HG02981 (cell line): Measurements from ENCODE around the gene CEND1.
A peak's percentile ranks its signal among the peaks of the same experiment; 100 is the strongest.

Source experiments
- ATAC-seq: cut with Tn5 transposase; IDR thresholded peaks from one replicate; pipeline ENCODE4 v1.9.1; 2021; ENCODE audit warnings: mild to moderate bottlenecking, moderate library complexity; ENCODE audit not compliant: unreplicated experiment

Gene CEND1

DNA sequence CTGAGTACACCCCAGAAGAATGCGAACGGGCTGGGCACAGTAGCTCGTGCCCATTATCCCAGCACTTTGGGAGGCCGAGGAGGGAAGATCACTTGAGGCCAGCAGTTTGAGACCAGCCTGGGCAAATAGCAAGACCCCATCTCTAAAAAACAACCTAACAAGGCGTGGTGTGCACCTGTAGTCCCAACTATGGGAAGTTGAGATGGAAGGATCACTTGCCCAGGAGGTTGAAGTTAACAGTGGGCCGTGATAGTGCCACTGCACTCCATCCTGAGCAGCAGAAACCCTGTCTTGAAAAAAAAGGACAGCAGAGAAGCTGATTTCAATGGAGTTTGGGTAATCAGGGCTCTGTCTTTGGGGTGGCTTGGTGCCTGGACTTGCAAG is 23.2 kb upstream of the CEND1 start:
- no peak for ATAC-seq

DNA sequence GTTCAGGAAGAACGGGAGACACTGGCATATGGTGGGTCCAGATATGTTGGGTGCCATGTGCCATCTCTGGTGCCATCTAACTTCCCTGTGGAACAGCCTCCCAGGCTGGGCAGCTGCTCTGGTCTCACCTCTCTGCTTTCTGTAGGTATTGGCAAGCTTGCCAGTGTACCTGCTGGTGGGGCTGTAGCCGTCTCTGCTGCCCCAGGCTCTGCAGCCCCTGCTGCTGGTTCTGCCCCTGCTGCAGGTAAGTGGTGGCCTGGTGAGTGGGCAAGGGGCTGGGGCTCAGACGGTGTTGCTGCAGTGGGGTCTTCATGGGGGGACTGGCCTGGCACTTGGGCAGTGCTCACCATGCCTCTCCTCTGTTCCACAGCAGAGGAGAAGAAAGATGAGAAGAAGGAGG is 22.5 kb upstream of the CEND1 start:
- ATAC-seq, result no peak

DNA sequence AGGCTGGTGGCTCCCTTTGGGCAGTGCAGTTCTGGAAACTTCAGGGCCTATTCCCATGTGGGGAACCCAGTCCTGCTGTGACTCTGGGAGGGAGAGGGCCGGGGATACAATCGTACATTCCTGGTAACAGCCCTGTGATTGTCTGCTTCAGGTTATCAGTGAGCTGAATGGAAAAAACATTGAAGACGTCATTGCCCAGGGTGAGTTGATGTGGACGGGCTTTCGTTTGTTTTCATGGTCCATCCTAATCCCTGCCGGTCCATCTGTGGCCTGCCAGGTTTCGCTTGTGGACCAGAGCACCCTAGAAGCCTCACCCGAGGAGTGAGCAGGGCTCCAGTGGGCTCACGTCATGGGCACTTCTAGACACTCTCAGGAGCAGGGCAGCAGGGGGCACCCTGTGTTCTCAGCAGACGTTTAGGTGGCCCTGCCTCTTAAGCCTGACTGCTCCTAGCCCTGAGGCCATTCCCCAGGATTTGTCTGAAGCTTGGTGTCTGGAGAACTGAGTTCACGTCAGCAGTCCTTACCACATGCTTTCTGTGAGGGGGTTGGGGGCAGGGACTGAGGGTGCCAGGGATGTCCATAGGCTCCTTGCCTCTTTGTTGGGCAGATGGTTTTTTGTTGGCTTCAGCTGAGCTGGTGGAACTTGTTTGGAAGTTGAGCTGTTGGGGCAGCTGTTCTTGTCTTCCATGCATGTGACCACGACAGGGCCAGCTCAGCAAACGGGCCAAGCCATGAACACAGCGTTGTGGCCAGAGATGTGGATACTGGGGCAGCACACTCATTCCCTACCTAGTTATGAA is 21.8 kb upstream of the CEND1 start:
- no peak for ATAC-seq

DNA sequence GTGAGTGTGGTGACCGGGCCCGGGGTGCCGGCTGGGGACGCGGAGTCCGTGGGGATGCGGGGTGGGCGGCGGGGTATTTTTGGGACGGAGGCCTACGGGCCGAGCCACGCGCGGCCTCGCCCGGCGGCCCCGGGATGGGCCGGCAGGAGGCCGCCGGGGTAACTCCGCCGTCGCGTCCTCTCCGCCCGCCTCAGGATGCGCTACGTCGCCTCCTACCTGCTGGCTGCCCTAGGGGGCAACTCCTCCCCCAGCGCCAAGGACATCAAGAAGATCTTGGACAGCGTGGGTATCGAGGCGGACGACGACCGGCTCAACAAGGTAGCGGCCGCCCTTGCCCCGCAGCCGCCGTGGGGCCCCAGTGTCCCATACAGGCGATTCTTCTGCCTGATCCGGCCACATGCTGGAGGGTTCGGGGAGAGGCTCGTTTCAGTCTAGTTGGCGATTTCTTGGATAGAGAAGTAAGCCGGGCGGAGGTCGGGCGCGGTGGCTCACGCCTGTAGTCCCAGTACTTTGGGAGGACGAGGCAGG is 20.2 kb upstream of the CEND1 start:
- peak; percentile 12 for ATAC-seq

DNA sequence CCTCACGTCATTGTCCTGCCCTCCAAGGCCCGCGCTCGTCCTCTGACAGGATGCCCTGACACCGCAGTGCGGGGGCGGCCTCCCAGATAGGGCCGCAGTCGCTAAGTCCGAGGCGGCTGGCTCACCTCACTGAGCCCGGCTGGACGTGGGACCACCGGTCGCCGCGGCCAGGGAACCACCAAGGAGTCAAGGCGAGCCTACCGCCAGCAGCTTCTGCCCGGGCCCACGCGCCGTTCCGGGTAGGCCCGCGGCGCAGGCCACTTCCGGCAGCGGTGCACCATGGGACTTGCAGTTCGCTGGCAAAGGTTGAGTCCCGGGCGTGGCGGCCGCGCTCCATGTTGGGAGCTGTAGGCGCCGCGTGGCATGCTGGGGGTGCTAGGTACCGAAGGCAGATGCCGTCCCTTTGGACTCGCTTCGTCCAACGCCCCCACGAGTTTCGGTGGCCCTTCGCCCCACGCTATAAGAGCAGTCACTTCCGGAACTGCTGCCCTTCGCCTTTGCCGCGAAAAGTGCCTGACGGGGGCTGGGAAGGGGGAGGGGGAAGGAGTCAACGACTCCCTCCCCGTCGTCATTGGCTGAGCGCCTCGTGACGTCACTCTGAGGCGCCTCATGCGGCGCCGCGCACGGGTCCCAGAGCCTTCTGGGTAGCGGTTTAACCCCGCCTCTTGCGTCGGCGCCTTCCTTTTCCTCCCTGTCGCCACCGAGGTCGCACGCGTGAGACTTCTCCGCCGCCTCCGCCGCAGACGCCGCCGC is 19.6 kb upstream of the CEND1 start, which contains the start of gene RPLP2:
RPLP2 (plus strand) TSS at position 681 of the 753 bp plus-strand sequence. CDS start 268 bp downstream, outside the sequence.
- peak; percentile 70 for ATAC-seq

DNA sequence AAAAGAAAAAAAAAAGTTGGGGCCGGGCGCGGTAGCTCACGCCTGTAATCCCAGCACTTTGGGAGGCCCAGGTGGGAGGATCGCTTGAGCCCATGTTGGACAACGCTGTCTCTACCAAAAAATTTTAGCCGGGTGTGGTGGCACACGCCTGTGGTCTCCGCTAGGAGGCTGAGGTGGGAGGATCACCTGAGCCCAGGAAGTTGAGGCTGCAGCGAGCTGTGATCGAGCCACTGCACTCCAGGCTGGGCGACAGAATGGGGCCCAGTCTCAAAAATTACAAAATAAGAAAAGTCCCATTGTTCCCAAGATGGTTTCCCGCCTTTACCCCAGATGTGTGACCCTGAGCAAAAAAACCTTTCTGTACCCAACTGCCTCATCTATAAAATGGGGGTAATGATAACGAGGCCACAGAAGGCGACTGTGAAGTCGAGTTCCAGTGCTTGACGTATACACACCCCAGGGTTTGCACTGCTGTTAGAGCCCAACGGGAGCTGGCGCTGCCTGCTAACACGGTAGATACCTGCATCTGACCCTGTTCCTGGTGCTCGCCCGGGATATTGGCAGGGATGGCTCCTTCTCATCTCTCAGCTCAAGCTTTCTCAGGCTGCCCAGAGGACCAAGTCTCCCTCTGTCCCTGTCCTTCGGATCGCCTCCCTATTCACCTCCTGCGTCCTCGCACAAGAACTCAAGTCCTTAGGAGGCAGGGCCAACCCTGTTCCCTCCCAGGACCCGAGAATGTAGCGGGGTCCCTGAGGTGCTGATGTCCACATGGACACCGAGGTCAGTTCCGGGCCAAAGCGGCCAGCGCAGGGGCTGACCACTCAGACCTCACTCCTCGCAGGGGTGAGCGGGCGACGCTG is 18.8 kb upstream of the CEND1 start:
- ATAC-seq, result no peak

DNA sequence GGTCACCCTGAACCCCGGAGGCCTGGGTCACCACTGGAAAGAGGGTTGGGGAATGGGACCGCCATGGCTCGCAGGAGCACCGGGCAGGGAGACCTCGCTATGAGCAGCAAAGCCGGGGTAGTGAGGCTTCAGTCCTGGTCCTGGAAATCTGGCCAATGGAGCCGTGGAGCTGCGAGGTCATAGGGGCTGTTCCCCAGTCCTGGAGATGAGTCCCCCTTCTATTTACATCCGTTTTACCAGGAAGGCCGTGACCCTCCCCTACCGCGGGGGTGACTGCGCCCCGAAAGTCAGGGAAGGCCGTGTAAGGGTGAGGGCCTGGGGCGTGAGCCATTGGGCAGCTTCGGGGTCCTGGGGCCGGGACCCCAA is 14.7 kb upstream of the CEND1 start:
- ATAC-seq, result no peak

DNA sequence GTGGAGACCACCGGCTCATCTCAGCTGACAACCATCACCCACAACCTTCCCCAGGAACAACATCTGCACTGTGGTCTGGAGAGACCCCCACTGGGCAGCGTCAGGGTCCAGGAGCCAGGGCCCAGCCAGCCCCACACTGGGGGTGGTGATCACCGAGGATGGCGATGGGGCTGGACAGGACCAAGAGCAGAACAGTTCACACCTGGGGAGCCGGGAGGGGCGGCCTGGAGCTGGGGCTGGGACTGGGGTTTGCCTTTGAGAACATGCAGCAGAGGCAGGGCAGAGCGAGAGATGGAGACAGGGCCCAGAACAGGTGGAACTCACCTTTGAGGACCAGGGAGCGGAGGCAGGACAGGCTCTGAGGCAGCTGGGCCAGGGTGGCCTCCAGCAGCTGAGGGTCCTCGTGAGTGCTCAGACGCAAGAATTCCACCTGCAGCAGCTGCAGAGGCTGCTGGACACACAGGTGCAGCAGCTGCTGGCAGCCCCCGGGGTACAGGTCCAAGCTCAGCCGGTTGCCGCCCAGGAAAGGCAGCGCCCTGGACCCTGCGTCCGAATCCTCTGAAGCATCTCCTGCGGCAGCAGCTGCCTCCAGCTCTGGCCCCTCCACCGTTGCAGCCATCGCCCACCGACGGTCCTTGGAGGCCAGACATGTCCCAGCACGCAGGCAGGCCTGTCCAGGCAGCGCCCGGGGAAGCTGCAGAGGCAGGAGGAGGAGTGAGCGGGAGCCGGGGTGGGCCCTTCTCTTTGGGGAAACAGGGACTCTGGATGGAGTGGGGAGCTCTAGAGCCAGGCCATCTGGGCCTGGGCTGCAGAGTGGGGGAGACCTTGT is 14.1 kb upstream of the CEND1 start:
- no peak for ATAC-seq

DNA sequence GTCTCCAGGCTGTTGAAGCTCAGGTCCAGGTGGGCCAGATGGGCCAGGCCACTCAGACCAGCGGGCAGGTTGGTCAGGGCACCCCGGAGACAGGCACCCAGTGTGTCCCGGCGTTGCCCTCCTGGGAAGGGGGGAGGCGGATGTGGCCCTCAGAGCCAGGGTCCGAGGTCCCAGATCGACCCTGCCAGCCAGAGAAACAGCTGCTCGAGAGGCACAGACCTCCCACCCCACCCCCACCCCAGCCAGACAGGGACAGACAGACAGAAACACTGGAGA is 13.5 kb upstream of the CEND1 start:
- ATAC-seq, result no peak

DNA sequence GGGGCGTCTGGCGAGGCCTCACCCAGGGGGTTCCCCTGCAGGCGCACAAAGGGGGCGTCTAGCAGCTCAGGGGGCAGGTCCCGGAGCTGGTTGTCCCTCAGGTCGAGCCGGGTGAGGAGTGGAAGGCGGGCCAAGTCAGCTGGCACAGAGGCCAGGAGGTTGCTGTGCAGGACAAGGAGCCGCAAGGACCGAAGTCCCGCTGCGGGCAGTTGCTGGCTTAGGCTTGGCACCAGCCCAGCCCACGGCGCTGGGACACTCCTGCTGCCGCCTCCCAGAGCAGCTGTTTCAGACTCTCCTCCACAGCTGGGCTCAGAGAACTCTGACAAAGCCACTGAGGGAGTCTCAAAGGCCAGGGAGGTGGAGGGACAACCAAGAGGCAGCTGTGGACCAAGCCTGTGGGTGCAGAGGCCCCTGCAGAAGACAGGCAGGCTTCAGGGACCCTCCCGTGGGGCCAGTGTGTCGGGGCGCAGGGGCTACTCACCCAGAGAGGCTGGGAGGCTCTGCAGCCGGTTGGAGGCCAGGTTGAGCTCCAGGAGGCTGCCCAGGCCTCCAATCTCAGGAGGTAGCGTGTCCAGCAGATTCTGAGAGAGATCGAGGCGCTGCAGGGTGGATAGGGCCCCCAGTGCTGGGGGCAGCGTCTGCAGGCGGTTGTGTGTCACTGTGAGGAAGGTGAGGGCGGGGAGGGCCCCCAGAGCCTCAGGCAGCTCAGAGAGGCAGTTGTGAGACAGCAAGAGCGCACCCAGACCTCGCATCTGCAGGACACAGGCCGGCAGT is 13.0 kb upstream of the CEND1 start:
- ATAC-seq, result no peak

DNA sequence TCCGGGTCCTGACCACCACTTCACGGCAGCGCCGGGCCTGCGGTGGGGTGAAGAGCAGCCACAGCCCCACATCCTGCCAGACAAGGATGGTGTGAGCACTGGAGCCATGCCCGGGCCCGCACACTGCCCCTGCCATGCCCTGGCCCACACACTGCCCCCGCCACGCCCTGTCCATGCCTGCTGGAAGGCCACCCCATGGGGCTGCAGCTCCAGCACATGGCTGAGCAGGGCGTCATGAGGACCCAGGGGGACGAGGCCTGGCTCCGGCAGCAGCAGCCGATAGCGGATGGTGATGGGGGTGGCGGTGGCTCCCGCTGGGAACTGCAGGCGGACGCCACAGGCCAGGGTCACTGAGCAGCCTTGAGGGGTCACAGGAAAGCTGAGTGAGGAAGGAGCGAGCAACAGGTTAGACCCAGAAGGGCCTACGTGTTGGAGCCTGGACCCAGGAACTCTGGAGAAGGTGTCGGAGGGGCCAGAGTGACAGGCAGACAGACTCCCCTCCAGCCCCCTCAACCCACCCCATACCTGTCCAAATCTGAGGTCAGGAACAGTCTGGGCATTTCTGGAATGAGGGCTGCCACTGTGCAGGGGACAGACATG is 12.2 kb upstream of the CEND1 start:
- ATAC-seq, result no peak

DNA sequence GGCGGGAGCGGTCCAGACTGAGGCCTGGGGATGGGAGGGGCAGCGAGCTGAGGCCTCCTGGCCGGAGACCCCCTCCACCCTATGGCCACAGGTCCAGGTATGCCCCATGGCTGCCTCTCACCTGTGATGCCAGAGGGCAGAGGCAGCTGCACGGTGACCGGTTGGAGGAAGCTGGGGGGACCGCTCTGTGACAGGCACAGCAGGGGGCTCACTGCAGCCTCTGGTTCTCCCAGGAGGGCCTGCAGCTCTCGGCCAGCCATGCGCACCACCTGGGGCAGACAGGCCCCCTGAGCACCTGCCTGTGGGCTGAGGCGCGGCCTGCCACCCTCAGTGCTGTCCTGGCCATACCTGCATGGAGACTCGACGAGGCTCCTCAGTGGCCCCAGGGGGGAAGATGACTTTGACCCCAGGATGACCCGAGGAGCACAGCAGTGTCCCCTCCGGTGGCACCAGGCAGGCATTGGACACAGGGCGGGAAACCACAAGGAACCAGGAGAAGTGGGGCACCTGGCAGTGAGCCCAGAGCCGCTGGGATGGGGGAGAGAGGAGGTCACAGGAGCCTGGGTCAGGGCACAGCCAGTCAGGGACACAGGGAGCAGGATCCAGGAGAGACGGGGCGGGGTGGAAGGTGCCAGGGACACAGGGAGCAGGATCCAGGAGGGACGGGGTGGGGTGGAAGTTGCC is 11.3 kb upstream of the CEND1 start:
- no peak for ATAC-seq

DNA sequence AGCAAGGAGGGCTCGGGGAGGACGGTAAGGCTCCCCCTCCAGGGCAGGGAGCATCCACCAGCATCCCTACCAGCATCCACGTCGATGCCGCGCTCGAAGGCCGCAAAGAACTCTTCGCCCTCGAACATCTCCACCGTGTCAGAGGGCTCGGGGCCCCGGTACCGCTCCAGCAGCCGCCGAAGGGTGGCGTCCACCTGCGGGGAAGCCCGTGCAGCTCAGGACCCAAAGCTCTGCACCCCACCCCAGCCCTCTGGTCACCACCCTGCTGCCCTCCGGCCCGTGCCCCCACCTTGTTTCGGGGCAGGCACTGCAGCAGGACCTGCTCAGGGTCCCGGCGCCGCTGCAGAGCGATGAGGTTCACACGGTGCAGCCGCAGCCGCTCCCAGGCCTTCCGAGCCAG is 10.6 kb upstream of the CEND1 start:
- no peak for ATAC-seq

DNA sequence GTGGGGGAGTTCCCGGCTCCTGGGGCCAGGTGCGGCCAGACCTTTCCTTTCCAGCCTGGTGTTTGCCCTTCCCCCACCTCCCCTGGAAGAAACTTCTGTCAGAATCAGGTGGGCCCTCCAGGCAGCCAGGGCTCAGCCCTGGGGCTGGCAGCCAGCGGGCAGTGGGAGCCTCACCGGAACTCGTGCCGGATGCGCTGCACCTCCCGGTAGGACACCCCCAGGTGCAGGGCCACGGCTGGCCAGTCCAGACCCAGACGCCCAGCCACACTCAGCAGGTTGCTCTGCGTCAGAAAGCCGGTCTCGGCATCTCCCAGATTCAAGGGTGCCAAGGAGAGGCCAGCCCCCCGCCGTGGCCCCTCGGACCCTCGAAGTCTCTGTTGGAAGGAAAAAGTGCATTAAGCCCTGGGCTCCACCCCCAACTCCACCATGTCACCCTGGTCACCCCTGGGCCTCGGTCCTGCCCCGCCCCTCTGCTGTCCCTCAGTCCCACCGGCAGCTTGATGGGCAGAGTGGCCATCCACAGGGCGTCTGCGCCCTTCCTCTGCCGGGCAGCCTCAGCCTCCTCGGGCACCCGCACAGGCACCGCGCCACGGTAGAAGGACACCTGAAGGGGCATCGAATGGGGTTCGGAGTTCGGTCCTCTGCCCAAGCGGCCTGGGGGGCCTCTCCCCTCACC is 9.9 kb upstream of the CEND1 start:
- no peak for ATAC-seq

DNA sequence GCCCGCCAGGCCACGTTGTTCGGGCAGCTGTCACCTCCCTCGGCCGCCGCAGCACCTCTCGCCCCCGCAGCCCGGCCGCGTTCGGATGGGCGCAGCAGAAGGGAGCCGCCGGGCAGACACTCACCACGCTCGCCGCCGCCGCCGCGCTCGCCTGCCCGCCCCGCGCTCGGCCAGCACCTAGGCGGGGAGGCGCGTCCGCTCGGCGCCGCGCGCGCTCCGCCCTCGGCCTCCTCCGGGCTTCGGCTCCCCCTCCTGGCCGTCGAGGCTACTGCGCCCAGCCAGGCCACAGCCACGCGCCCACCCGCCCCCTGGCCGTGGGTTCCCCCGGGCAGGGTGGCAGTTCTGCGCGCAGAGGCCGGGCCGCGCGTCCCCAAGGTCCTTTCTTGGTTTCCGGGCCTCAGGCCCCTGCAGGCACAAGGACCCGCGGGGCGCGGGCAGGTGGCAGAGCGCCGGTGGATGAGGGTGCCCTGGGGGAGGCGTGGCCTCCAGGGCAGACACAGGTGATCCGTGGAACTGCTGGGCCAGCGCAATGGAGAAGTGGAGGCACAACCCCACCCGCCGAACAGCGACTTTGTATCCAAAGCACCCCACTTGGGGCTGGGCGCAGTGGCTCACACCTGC is 8.3 kb upstream of the CEND1 start, which contains the start of gene SLC25A22:
SLC25A22 (minus strand) TSS at position 189 of the 621 bp plus-strand sequence. CDS start 3,275 bp downstream, outside the sequence.
- ATAC-seq, result peak; percentile 56

DNA sequence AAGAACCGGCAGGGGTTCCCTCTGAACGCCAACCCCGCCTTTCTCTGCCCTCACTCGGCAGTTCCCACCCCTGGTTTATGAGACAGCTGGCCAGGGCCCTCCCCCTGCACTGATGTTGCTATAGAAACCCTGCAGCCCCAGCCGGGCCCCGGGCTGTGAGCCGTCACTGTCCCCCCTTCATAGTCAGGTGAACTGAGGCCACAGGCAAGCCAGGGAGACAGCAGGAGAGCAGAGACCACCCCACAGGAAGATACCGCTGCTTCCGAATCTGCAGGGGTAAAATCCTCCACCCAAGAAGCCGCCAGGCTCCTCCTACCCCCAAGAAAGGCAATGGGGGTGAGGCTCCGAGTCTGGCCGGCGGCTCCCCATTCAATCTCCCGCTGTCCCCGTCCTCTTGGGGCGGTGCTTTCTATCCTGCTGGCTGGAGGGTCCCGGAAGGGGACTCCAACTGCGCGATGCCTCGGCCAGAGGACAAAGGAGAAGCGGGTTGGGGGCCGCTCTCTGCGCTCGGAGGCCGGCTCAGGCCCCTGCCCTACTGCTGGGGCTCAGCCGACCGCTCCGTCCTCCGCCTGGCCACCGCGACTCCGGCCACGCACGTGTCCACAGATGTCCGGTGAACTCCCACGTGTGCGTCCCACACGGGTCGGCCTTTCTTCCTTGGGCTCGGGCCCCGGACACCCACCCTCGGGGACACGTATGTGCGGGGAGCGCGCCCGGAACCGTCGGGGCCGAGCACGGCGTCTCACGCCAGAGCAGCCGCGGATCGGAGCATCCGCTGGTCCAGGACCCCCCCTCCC is 7.6 kb upstream of the CEND1 start:
- ATAC-seq, result peak; percentile 40
